Measurements from ENCODE around the gene SYNPO2L.
"Not testable (repeated sequence)": the region's sequence is repeated elsewhere in the genome, so short reads cannot be mapped to it uniquely, and the experiment has no call there.

The SYNPO2L gene, protein sequence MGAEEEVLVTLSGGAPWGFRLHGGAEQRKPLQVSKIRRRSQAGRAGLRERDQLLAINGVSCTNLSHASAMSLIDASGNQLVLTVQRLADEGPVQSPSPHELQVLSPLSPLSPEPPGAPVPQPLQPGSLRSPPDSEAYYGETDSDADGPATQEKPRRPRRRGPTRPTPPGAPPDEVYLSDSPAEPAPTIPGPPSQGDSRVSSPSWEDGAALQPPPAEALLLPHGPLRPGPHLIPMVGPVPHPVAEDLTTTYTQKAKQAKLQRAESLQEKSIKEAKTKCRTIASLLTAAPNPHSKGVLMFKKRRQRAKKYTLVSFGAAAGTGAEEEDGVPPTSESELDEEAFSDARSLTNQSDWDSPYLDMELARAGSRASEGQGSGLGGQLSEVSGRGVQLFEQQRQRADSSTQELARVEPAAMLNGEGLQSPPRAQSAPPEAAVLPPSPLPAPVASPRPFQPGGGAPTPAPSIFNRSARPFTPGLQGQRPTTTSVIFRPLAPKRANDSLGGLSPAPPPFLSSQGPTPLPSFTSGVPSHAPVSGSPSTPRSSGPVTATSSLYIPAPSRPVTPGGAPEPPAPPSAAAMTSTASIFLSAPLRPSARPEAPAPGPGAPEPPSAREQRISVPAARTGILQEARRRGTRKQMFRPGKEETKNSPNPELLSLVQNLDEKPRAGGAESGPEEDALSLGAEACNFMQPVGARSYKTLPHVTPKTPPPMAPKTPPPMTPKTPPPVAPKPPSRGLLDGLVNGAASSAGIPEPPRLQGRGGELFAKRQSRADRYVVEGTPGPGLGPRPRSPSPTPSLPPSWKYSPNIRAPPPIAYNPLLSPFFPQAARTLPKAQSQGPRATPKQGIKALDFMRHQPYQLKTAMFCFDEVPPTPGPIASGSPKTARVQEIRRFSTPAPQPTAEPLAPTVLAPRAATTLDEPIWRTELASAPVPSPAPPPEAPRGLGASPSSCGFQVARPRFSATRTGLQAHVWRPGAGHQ

DNA sequence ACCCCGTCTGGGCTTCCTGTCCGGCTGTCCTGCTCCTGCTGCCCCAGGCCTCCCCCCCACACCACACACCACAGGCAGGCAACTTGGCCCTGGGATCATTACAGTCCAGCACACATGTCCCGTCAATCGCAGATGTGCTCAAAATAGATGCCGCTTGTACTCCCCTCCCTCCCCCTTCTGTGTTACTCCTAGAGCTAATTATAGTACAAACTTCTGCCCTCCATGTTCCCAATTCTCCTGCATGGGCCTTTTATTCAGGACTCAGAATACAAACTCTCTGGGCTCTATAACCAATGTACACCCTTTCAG is at the start of gene SYNPO2L:
TSS of gene SYNPO2L (minus strand) at position 40 of the 309 bp plus-strand sequence. CDS start 107 bp downstream, outside the sequence.
- no peak for DNase-seq (ENCODE audit: low read depth)

DNA sequence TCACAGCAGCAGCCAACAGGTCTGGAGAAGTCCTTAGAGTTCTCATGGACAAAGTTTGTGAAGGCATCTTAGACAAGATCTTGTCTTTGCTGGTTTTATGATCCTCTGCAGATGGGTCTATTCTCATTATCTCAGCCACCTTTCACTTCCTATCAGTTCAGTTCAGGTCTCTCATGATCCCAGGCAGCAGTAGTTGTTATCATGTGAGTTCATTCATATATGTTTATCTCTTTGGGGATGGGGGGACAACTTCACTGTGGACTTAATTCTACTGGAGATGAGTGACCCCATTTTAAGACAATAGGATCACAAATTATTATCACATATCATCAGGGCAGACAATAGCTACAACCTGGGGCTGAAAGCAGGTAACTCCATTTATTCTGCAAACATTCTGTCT is 48.1 kb upstream of the SYNPO2L start:
- DNase-seq (ENCODE audit: low read depth), result not testable (repeated sequence)

DNA sequence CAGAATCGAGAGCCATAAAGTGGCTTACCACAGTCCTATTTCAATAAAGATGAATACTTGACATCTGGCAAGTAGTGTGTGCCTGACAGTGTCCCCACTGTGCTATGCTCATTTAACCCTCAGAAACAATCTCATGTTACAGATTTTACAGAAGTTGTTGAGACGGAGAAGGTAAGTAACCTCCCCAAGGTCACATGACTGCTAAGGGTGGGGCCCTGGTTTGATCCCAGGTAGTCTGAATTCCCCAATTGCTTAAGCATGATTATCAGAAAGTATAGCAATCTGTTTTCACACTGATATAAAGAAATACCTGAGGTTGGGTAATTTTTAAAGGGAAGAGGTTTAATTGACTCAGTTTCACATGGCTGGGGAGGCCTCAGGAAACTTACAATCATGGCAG is 43.0 kb upstream of the SYNPO2L start:
- not testable (repeated sequence) for DNase-seq (ENCODE audit: low read depth)

DNA sequence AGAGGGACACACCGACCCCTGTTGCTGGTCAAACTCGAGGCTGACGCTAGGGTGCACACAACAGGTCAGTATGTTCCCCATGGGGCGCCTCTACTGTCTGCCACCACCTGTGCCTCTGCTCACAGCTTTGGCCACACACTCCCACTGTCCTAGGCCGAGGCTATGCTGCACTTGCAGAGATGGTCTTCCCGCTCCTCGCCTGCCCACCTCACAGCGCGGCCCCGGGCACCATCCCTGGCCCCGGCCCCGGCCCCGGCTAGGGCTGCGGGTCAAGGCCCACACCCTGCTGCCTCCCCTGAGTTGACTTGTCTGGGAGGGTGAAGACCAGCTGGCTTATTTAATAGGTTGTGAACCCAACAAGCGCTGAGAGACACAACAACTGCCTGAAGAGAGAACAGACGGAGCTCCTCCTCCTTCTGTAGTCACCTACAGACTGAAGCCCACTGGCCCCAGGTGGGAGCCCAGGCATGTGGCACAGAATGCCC is 41.9 kb upstream of the SYNPO2L start, which contains the start of gene AGAP5:
TSS of gene AGAP5 (minus strand) at position 435 of the 485 bp plus-strand sequence. CDS start at position 81, 354 bp downstream.
- DNase-seq (ENCODE audit: low read depth), result not testable (repeated sequence)

DNA sequence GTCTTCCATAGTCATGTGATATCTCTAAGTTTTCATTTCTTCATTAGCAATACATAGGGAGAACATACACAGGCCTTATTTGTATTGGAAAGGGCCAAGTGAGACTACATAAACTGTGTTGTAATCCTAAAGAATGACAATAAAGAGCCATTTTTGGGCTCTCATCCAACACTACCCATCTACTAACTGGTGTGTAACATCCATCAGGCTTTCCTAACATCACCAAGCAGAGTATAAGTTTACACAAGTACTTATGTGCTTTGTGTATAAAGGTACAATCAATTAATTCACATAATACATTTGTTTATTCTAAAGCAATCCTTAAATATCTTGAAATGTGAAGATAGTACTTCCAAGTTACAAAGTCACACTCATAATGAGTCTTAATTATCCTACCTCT is 39.5 kb upstream of the SYNPO2L start:
- not testable (repeated sequence) for DNase-seq (ENCODE audit: low read depth)

DNA sequence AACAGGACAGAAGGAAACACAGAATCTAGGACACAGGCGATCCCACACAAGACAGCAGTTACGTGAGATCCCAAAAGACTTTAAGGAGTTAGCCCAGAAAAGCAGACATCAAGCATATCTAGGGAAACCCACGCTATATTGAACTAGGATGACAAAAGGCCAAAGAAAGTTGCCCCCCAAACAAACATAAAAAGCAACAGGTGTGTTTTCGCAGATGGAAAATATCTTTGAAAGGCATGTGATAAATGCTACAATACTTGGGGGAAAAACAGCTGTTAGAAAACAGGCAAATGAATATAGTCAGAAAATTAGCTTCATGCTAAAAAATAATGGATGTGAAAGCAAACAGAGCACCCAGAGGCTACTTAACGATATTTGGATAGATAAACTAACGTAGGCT is 34.9 kb upstream of the SYNPO2L start:
- not testable (repeated sequence) for DNase-seq (ENCODE audit: low read depth)

DNA sequence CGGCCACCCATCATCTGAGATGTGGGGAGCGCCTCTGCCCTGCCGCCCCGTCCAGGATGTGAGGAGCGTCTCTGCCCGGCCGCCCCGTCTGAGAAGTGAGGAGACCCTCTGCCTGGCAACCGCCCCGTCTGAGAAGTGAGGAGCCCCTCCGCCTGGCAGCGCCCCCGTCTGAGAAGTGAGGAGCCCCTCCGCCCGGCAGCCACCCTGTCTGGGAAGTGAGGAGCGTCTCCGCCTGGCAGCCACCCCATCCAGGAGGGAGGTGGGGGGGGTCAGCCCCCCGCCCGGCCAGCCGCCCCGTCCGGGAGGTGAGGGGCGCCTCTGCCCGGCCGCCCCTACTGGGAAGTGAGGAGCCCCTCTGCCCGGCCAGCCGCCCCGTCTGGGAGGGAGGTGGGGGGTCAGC is 33.8 kb upstream of the SYNPO2L start:
- not testable (repeated sequence) for DNase-seq (ENCODE audit: low read depth)

DNA sequence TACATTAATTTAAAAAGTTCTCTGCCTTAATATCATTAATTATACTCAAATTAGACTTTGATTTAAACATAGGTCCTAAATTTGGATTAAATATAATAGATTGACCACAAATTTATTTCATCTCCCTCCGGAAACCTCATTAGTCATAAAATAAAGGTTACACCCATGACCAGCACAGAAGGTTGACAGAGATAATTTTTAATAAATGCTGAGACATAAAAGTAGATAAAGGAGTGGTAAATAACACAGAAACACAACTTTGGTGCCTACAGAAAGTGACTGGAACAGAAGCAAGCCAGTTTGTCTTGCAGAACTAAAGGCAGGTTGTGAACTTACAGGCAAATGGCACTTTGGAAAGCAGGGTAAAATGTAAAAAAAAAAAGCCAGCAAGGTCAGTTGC is 31.8 kb upstream of the SYNPO2L start:
- DNase-seq (ENCODE audit: low read depth), result not testable (repeated sequence)

DNA sequence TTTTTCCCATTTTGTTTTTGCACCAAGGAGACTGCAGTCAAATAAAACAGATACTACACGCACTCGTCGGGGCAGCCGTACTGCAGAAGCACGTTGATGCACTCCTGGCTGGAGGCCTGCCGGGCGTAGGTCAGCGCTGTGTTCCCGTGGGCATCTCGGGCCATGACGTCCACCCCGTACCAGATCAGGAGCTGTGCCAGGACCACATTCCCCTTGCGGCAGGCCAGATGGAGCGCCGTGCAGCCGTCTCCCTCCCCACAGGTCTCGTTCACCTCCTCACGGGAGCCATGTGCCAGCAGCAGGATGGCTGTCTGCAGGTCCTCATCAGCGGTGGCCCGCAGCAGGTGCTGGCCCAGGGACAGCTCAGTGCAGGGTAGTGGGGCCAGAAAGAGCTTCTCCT is 18.7 kb upstream of the SYNPO2L start:
- not testable (repeated sequence) for DNase-seq (ENCODE audit: low read depth)

DNA sequence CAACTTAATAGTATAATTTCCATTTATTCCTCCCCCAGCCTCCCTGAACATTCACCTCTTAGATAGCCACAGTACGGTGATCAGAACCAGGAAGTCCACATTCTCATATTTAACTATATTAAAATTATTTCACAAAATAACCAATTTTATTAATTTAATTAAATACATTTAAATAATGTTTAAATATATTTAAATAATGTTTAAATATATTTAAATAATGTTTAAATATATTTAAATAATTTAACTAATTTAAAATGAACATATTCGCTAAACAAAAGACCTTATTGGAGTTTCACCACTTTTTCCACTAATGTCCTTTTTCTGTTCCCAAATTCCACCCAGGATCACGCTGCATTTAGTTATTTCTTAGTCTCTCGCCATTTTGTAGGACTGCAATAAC is 12.5 kb upstream of the SYNPO2L start:
- not testable (repeated sequence) for DNase-seq (ENCODE audit: low read depth)

DNA sequence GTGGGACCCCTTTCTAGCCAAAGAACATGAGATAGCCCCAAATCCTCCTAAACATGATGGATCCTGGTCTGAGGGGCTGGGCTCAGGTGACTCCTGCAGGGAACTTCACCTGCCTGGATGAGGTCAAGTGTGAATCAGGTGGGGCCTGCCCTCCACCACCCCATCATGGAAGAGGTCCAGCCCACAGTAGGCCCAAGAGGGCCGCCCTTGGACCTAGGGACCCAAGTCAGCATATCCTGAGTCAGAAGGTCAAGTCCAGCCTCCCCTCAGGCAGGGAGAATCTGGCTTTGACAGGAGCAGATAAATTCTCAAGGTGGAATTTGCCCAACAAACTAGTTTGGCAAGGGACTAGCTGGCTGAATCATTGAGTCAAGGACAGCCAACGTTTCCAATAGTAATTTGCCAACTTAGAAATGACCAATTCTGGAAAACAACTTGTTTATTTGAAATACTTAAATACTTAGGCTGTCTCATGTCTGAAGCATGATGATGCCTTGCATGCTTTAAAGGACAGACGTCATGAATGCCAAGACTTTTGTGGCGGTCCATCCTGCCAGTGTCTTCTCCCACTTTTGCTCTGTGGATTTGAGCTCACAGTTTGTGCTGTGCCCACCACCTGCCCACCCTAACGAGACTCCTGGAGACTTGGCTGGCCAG is 10.5 kb upstream of the SYNPO2L start:
- not testable (repeated sequence) for DNase-seq (ENCODE audit: low read depth)

DNA sequence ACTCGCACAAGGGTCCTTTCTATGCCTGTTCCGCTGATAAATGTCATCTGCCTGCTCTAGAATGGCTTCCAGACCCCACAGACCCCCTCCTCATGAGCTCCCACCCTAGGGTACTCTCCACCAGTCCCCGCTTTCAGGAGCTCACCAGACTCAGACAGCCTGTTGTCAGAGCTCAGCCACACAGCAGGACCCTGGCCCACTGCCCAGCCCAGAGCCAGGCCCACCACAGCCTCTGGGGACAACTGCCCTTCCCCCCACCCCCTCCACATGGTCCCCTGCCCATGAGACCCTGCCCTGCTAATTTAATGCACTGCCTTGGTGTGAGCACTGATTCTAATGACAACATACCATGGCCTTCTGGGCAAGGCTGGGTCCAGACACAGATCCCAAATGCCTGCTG is 9.8 kb upstream of the SYNPO2L start:
- not testable (repeated sequence) for DNase-seq (ENCODE audit: low read depth)

DNA sequence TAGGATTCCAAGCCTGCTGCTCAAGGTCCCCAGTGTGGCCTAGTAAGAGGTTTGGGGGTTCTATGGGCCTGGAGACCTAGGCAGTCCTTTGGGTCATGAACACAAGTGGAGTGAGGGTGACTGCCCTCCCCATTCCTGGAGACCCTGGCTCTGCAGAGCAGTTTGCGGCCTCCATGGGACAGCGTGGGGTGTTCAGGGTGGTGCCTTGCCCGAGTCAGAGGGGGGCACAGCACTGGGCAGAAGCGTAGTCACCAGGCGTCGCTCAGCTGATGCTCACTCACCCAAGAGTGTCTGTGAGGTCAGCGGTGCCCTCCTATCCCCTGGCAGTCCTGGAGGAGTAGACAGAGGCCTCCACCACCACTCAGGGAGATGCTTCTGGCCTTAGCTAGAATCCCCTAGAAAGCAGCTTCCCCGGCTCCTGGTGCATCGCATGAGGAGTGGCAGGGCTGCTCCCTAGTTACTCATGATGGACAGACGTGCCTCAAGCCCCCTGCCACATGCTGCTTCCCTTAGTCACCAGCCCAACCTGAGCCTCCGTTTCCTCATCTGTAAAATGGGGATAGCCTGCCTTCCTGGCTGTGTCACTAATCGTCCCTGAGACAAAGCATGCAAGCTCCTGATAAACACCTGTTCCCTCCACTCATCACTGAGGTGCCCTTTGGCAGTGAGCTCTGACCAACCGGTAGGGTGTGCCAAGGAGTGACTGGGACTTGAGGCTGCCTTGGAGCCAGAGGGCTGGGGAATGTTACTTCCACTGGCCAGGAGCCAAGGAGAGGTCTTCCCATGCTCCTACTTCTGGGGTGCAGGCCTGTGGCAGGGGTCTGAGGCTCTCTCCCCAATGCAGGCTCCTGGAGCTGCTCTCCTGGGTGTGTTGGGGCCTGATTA is 8.6 kb upstream of the SYNPO2L start:
- not testable (repeated sequence) for DNase-seq (ENCODE audit: low read depth)

DNA sequence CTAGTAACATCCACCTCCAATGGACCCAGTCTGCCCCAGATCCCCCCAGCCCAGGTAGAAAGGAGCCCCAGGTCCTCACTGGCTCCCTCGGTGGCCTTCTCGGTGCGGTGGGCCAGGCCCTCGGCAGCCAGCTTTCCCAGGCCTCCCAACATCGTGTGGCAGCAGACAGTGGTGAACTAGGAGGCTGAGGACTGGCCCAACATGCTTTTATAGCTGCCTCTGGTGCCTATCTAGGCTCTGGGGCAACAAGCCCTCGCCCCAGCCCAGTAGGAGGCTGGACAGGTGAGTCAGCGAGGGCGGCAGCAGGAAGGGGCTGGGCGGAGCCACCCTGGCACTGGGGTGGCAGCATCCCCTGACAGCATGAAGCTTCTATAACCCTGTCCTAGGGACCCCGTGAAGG is 7.8 kb upstream of the SYNPO2L start:
- DNase-seq (ENCODE audit: low read depth), result not testable (repeated sequence)

DNA sequence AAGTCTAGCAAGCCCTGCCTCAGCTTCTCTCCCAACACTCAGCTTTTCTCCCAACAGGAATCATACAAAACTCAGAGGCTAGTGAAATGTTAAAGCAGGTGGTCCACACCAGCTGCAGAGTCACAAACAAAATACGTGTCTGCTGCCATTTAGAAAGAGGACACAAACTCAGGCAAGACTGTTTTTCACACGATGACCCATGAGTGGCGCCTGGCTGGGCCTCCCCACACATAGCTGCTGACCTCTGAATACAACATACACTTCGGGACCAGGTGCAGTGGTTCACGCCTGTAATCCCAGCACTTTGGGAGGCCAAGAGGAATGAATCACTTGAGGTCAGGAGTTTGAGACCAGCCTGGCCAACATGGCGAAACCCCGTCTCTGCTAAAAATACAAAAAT is 6.9 kb upstream of the SYNPO2L start:
- DNase-seq (ENCODE audit: low read depth), result not testable (repeated sequence)

DNA sequence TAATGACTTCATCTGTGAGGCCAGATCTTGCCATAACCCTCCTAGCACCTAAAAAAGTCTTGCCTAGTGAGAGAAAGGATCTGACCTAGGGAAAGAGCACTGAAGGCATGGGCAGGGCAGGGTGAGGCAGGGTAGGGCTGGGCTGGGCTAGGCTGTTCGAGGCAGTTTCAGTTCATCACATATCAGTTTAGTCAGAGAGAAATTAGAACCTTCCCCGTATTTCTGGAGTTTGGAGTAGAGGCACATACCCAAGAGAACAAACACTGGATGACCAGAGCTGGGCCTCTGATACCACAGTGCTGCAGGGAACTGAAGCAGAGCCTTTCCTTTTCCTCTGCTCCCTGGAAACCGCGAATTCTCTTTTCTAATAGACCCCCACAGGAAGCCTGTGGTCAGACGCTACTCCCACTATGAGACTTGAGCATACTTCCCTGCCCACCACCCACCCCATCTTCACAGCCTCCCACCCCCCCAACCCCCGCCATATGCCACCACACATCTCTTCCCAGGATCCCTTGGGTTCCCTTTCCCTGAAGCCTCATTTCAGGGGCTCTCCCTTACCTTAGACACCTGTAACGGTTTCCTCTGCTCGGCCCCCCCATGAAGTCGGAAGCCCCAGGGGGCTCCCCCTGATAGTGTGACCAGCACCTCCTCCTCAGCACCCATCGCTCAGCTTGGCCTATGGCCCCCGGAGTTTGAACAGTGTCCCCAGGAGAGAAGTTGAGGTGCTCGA is 406 bp downstream of the SYNPO2L start:
- DNase-seq (ENCODE audit: low read depth), result no peak

DNA sequence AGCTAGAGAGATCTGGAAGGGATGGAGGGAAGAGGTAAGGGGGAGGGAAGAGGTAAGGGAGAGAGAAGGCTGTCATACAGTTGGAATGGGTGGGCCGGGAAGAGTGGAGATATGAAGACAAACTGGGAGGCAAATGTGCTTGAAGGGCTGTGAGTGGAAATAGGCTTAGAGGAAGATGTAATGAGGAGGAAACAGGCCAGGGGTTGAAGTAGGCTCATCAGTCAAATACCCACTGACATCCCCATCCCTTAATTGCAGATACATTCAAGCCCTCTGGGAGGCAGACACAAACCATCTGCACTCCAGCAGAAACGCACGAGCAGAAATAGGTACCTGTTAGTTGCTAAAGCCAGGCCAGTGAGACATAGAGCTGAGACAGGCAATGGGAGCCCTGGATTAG is 2.1 kb downstream of the SYNPO2L start:
- DNase-seq (ENCODE audit: low read depth), result no peak

DNA sequence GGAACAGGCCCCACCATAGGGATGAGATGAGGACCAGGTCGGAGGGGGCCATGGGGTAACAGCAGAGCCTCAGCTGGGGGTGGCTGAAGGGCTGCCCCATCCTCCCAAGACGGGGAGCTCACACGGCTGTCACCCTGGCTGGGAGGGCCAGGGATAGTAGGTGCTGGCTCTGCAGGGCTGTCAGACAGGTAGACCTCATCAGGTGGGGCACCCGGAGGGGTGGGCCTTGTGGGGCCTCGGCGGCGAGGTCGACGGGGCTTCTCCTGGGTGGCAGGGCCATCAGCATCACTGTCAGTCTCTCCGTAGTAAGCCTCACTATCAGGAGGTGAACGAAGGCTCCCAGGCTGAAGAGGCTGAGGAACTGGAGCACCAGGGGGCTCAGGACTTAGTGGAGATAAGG is 2.6 kb downstream of the SYNPO2L start:
- no peak for DNase-seq (ENCODE audit: low read depth)

DNA sequence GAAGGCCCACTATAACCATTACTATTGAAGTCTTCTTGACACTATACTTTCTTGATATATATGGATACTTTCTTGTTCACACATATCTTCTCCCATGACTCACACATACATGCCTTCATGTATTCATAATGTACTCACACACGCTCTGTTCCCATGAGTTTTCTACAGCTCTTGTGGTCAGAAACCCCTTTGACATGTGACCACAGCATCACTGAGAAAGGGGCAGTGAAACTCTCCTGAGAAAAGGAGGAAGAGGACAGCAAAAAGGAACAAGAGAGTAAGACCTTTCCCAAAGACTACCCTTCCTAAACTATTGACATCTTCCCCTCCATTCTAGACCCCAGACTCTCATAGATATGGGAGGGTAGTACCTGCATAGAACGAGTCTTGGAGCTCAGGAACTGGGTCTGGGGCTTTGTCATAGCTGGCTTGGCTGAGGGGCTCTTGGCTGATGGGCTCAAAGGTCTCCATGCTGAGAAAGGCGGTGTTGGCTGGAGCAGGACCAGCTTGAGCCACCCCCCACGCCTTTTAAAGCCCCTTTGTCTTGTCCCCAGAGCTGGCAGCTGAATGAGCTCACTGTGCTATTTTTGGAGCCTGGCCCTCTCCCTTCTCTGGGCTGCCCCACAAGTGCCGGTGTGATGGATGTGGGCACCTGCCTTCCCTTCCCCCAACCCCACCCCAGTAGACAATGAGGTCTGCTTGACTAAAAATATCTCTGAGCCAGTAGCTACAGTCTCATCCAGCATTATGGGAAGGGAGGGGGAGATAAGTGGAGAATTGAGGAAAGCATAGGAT is 5.1 kb downstream of the SYNPO2L start:
- DNase-seq (ENCODE audit: low read depth), result no peak

Data from activated gamma-delta T cell treated with anti-CD3 and anti-CD28 coated beads, Interleukin-2, amount 50 U/mL, for 16 hours (primary cell).